GM06990 (cell line): ENCODE data around the gene KLHL8.

Experiments used
- DNase-seq: peaks from one replicate; pipeline ENCODE4 v3.0.0-alpha.2; 2011; ENCODE audit not compliant: insufficient read length; ENCODE audit errors: extremely low read depth
- H3K27me3 ChIP-seq: replicated peaks from 2 replicates; pipeline ENCODE4 v1.6.0; 2011; ENCODE audit warnings: low read length; ENCODE audit not compliant: control insufficient read depth, insufficient read depth
- H3K36me3 ChIP-seq: 2 replicates; pipeline ENCODE4 v1.5.1; 2011; ENCODE audit warnings: low read length; ENCODE audit not compliant: control insufficient read depth, insufficient read depth
- H3K4me3 ChIP-seq: replicated peaks from 2 replicates; pipeline ENCODE4 v1.5.1; 2011; ENCODE audit warnings: low read depth, mild to moderate bottlenecking, control low read depth, low read length
- CTCF ChIP-seq: IDR thresholded peaks from 2 replicates; pipeline ENCODE4 v1.5.1; 2011; ENCODE audit warnings: low read length, control low read depth, mild to moderate bottlenecking, inconsistent platforms; ENCODE audit not compliant: insufficient read depth, poor library complexity, severe bottlenecking

KLHL8 gene

DNA sequence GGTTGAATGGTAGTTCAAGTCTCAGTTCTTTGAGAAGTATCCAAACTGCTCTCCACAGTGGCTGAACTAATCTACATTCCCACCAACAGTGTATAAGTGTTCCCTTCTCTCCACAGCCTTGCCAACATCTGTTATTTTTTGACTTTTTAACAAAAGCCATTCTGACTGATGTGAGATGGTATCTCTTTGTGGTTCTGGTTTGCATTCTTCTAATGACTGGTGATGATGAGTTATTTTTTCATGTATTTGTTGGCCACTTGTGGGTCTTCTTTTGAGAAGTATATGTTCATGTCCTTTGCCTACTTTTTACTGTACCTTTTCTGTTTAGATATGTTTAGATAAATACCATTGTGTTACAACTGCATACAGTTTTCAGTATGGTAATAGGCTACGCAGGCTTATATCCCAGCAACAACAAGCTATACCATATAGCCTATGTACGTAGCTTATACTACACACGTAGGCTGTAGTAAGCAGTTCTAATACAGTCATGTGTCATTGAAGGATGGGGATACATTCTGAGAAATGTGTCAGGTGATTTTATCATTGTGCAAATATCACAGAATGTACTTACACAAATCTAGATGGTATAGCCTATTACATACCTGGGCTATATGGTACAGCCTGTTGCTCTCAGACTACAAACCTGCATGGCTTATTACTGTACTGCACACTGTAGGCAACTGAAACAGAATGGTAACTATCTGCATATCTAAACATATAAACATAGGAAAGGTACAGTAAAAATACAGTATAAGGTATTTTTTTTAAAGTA, 28.1 kb downstream of the KLHL8 start:
- no peak for DNase-seq
- TF ChIP-seq CTCF = no peak
- no peaks in the 10 kb centered on the region for H3K36me3 ChIP-seq
- no peak overlapping the region for H3K4me3 ChIP-seq
- H3K27me3 ChIP-seq = no peaks in the 10 kb centered on the region

DNA sequence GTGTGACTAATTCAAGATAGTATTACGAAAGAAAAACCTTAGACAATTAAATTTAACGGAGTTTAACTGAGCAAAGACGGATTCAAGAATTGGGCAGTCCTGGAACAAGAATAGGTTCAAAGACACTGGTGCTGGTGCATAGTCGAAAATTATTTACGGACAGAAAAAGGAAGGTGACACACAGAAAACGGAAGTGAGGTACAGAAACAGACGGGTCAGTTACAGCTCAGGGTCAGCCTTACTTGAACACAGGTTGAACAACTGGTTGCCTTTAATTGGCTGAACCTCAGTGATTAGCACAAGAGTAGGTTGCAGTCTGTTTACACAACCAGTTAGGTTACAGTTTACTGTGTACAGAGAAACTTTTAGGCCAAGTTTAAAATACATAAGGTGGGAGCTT, 31.5 kb downstream of the KLHL8 start:
- no peak for TF ChIP-seq CTCF
- Histone ChIP-seq H3K4me3 (no peak overlapping the region), H3K27me3 (no peaks in the 10 kb centered on the region), H3K36me3 (no peaks in the 10 kb centered on the region)
- no peak for DNase-seq

GRCh38 chr4:87188048-87188447, 32.4 kb downstream of the KLHL8 start:
- H3K27me3 ChIP-seq = no peaks in the 10 kb centered on the region
- H3K36me3 ChIP-seq = no peaks in the 10 kb centered on the region
- no peak for DNase-seq
- H3K4me3 ChIP-seq = no peak overlapping the region
- TF ChIP-seq CTCF = no peak

GRCh38 chr4:87185146-87185870, 35.1 kb downstream of the KLHL8 start:
- no peaks in the 10 kb centered on the region for H3K36me3 ChIP-seq
- no peak for DNase-seq
- H3K4me3 ChIP-seq = no peak overlapping the region
- no peak for TF ChIP-seq CTCF
- H3K27me3 ChIP-seq = no peaks in the 10 kb centered on the region

DNA sequence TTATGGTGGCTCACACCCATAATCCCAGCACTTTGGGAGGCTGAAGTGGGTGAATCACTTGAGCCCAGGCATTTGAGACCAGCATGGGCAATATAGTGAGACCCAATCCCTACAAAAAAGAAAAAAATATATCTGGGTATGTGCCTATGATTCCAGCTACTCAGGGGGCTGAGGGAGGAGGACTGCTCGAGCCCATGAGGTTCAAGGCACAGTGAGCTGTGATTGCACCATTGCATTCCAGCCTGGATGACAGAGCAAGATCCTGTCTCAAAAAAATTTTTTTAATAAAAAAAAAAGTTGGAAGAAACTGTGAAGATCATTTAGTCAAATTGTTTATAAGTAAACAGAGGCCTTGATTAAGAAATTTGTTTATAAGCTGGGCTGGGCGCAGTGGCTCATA, 39.7 kb downstream of the KLHL8 start:
- no peaks in the 10 kb centered on the region for H3K27me3 ChIP-seq
- H3K4me3 ChIP-seq = no peak overlapping the region
- TF ChIP-seq CTCF = no peak
- no peaks in the 10 kb centered on the region for H3K36me3 ChIP-seq
- no peak for DNase-seq
